ENCODE data around the gene TFAP2C. TPM values are rescaled to one million over a fixed set of nuclear protein-coding genes. Genes with fewer than 3 reads are reported as not detected.

Gene TFAP2C
- total RNA-seq = 1 to 10 TPM in 2 of 4 donors, not detected in 2; 1.1 to 6.0 TPM

DNA sequence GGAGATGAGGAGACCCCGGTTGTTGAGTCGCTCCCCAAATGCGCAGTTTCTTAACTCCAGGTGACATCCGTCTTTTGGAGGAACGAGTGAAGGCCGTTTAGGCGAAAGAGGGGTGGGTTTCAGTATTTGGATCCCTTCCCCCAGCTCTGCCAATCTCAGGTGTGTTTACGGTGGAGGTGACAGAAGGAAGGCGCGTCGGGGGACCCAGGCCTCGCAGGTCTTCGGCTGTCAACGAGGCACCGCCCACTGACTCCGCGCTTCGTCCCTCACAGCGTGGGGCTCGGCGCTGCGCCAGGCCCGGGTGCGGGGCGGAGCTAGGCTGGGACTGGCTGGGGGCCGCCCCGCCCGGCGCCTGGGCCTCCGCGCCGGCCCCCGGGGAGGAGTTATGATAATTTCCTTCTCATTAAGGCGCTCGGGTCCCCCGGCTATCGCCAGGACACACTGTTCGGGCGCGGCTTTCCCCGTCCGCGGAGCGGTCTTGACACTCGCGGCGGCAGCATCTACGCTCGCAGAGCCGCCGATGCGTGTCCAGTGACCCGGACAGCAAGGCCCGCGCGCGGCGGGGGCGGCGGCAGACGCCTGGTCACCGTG, at the start of gene TFAP2C:
Gene TFAP2C (plus strand): TSS at position 434 of the 591 bp plus-strand sequence. CDS start 239 bp downstream, outside the sequence.
- DNase-seq = peak; percentile 18 to 30
- peak within 1 kb of the TSS in 1 of 2 donors; percentile 58 for H3K27ac ChIP-seq
- H3K27me3 ChIP-seq = peaks cover 7 to 33% of the 10 kb centered on the region in 2 donors
- intact Hi-C loops (cut with DNase I; ENCODE audit: low total_unique reads) = no loop called here
- no peaks in the 10 kb centered on the region for H3K9me3 ChIP-seq
- no peaks in the 10 kb centered on the region for H3K36me3 ChIP-seq
- peak within 1 kb of the TSS; percentile 29 to 42 for H3K4me3 ChIP-seq
- TF ChIP-seq POLR2A (IDR thresholded peaks at IDR 0.05) = peak in 1 of 2 donors; percentile 57
- TF ChIP-seq, protein P1, sequence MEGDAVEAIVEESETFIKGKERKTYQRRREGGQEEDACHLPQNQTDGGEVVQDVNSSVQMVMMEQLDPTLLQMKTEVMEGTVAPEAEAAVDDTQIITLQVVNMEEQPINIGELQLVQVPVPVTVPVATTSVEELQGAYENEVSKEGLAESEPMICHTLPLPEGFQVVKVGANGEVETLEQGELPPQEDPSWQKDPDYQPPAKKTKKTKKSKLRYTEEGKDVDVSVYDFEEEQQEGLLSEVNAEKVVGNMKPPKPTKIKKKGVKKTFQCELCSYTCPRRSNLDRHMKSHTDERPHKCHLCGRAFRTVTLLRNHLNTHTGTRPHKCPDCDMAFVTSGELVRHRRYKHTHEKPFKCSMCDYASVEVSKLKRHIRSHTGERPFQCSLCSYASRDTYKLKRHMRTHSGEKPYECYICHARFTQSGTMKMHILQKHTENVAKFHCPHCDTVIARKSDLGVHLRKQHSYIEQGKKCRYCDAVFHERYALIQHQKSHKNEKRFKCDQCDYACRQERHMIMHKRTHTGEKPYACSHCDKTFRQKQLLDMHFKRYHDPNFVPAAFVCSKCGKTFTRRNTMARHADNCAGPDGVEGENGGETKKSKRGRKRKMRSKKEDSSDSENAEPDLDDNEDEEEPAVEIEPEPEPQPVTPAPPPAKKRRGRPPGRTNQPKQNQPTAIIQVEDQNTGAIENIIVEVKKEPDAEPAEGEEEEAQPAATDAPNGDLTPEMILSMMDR (IDR thresholded peaks at IDR 0.05) = no peak
- peaks cover 0 to 17% of the 10 kb centered on the region in 2 donors for H3K4me1 ChIP-seq

DNA sequence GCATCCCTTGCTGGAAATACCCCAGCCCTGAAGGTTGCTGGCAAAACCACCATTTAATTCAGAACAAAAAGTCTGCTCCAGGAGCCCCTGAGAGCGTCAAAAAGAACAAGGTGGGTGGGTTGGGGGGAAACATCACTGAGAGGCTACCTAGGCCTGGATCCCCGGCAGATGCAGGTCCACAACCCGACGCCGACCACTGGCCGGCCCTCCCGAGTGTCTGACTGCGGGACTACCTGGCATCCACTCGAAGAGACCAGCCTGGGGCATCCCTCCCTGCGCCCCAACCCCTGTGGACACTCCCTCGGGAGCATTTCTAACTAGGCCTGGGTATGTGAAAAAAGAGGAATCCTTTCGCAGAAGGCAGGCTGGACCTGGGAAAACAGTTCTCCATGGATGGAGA, 48.9 kb upstream of the TFAP2C start:
- intact Hi-C loops (cut with DNase I; ENCODE audit: low total_unique reads) = no loop called here
- H3K4me1 ChIP-seq = no peaks in the 10 kb centered on the region
- no peaks in the 10 kb centered on the region for H3K9me3 ChIP-seq
- H3K4me3 ChIP-seq = no peak overlapping the region
- H3K27me3 ChIP-seq = no peaks in the 10 kb centered on the region
- no peak for DNase-seq
- no peak overlapping the region for H3K27ac ChIP-seq
- no peak for TF ChIP-seq POLR2A (IDR thresholded peaks at IDR 0.05)
- TF ChIP-seq, protein P1 (IDR thresholded peaks at IDR 0.05) = no peak
- no peaks in the 10 kb centered on the region for H3K36me3 ChIP-seq

DNA sequence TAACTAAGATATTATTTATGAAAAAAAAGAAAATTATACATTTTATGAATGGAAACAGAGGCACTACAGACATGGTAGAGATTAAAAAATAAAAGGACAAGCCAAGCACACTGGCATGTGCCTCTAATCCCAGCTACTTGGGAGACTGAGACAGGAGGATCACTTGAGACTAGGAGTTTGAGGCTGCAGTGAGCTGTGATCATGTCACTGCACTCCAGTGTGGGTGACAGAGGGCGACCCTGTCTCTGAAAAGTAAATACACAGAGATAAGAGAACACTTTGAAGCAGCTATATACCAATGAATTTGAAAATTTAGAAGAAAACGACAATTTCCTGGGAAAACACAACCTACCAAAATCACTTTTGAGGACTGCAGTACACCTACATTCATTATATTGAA, 47.4 kb upstream of the TFAP2C start:
- Histone ChIP-seq H3K4me3 (no peak overlapping the region), H3K27me3 (no peaks in the 10 kb centered on the region), H3K27ac (no peak overlapping the region), H3K9me3 (no peaks in the 10 kb centered on the region), H3K4me1 (no peaks in the 10 kb centered on the region), H3K36me3 (no peaks in the 10 kb centered on the region)
- no peak for DNase-seq
- intact Hi-C loops (cut with DNase I; ENCODE audit: low total_unique reads) = no loop called here
- TF ChIP-seq POLR2A (IDR thresholded peaks at IDR 0.05) = no peak
- TF ChIP-seq, protein P1 (IDR thresholded peaks at IDR 0.05) = no peak

DNA sequence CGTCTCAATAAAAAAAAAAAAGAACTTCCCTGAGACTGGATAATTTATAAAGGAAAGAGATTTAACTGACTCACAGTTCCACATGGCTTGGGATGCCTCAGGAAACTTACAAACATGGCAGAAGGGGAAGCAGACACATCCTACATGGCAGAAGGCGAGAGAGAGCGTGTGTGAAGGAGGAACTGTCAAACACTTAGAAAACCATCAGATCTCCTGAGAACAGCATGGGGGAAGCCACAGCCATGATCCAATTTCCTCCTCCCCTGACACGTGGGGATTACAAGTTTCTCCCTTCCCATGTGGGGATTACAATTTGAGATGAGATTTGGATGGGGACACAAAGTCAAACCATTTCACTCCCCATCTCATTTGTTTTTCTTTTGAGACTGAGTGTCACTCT, 46.6 kb upstream of the TFAP2C start:
- no peak overlapping the region for H3K4me3 ChIP-seq
- no peak overlapping the region for H3K27ac ChIP-seq
- intact Hi-C loops (cut with DNase I; ENCODE audit: low total_unique reads) = no loop called here
- DNase-seq = no peak
- no peaks in the 10 kb centered on the region for H3K9me3 ChIP-seq
- no peaks in the 10 kb centered on the region for H3K27me3 ChIP-seq
- no peak for TF ChIP-seq POLR2A (IDR thresholded peaks at IDR 0.05)
- TF ChIP-seq, protein P1 (IDR thresholded peaks at IDR 0.05) = no peak
- no peaks in the 10 kb centered on the region for H3K36me3 ChIP-seq
- H3K4me1 ChIP-seq = no peaks in the 10 kb centered on the region

DNA sequence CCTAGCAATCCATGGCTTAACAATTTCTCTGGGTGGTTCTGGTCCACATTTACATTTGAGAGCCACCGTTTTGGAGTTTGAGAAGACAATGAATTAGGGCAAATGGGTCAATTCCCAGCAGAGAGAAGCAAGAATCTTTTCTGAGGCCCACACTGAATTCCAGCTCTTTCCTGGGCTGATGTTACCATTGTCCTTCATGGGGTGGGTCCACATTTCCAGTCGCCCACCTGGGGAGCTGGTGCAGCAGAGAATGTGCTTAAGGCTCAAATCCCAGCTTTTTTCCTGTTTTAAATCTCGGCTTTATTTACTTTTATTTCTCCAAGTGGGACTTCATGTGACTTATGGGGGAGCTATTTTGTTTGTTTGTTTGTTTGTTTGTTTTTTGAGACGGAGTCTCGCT, 44.2 kb upstream of the TFAP2C start:
- intact Hi-C loops (cut with DNase I; ENCODE audit: low total_unique reads) = no loop called here
- no peaks in the 10 kb centered on the region for H3K27me3 ChIP-seq
- H3K36me3 ChIP-seq = no peaks in the 10 kb centered on the region
- H3K4me3 ChIP-seq = no peak overlapping the region
- TF ChIP-seq, protein P1 (IDR thresholded peaks at IDR 0.05) = no peak
- TF ChIP-seq POLR2A (IDR thresholded peaks at IDR 0.05) = no peak
- no peaks in the 10 kb centered on the region for H3K9me3 ChIP-seq
- H3K4me1 ChIP-seq = no peaks in the 10 kb centered on the region
- H3K27ac ChIP-seq = no peak overlapping the region
- DNase-seq = no peak
